Measurements from ENCODE around the gene SLC6A6. TPM values are rescaled to one million over a fixed set of nuclear protein-coding genes. Genes with fewer than 3 reads are reported as not detected.

The SLC6A6 gene
- total RNA-seq, 1 experiment from 2014 or later, result 211 TPM

DNA sequence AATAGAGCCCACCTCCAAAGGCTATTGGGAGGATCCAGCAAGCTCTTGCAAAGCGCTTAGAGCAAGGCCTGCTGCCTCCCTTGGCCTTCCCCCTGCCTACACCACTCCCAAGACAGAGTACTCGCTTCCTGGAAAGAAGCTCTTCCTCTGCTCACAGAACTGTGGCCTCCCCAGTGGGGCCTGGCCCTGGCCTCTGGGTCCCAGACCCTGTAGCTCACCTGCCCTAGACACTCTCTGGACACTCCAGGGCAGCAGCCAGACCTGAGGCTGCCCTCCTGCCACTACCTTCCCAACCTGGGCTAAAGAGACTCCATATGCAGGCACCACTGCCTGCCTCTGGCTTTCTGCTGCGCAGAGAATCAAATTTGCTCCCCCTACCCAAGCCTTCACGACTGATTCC lies 87.8 kb downstream of the SLC6A6 start (continued):
- TF ChIP-seq, protein P1, sequence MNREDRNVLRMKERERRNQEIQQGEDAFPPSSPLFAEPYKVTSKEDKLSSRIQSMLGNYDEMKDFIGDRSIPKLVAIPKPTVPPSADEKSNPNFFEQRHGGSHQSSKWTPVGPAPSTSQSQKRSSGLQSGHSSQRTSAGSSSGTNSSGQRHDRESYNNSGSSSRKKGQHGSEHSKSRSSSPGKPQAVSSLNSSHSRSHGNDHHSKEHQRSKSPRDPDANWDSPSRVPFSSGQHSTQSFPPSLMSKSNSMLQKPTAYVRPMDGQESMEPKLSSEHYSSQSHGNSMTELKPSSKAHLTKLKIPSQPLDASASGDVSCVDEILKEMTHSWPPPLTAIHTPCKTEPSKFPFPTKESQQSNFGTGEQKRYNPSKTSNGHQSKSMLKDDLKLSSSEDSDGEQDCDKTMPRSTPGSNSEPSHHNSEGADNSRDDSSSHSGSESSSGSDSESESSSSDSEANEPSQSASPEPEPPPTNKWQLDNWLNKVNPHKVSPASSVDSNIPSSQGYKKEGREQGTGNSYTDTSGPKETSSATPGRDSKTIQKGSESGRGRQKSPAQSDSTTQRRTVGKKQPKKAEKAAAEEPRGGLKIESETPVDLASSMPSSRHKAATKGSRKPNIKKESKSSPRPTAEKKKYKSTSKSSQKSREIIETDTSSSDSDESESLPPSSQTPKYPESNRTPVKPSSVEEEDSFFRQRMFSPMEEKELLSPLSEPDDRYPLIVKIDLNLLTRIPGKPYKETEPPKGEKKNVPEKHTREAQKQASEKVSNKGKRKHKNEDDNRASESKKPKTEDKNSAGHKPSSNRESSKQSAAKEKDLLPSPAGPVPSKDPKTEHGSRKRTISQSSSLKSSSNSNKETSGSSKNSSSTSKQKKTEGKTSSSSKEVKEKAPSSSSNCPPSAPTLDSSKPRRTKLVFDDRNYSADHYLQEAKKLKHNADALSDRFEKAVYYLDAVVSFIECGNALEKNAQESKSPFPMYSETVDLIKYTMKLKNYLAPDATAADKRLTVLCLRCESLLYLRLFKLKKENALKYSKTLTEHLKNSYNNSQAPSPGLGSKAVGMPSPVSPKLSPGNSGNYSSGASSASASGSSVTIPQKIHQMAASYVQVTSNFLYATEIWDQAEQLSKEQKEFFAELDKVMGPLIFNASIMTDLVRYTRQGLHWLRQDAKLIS (CRISPR knock-in tag; IDR thresholded peaks at IDR 0.05; ENCODE audit: borderline replicate concordance), result no peak

DNA sequence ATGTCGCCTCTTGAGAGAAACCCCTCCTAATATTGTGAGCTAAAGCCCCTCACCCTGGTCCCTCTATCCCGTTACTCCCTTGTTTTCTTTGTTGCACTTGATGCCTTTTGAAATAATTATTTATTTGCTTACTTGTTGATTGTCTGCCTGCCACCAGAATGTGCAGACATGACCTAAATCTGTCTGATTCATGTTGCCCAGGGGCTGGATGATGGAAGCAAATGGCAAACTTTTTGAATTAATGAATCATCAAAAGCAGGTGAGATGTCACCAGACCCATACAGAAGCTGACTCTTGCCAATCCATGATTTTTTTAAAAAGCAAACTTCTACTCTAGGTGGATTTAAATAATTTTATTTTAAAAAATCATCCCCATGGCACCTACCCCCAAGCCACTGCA lies 88.4 kb downstream of the SLC6A6 start:
- POLR2A ChIA-PET, result no interaction called here
- Mint-ChIP-seq H3K27ac (no peak overlapping the region; the same call in 1 of the 2 replicates), H3K9me3 (no peaks in the 10 kb centered on the region), H3K36me3 (peaks cover 13% of the 10 kb centered on the region), H3K27me3 (ENCODE audit: low read depth) (no peaks in the 10 kb centered on the region), H3K4me1 (no peaks in the 10 kb centered on the region), H3K4me3 (no peak overlapping the region)
- ATAC-seq, result no peak
- CTCF ChIA-PET, result interaction anchor here (1.1 to 1.5 kb wide), 2 partner anchors 19 to 287 kb away, joined by 3 to 7 read pairs; no protein-coding TSS in a partner anchor
- TF ChIP-seq, protein P2, sequence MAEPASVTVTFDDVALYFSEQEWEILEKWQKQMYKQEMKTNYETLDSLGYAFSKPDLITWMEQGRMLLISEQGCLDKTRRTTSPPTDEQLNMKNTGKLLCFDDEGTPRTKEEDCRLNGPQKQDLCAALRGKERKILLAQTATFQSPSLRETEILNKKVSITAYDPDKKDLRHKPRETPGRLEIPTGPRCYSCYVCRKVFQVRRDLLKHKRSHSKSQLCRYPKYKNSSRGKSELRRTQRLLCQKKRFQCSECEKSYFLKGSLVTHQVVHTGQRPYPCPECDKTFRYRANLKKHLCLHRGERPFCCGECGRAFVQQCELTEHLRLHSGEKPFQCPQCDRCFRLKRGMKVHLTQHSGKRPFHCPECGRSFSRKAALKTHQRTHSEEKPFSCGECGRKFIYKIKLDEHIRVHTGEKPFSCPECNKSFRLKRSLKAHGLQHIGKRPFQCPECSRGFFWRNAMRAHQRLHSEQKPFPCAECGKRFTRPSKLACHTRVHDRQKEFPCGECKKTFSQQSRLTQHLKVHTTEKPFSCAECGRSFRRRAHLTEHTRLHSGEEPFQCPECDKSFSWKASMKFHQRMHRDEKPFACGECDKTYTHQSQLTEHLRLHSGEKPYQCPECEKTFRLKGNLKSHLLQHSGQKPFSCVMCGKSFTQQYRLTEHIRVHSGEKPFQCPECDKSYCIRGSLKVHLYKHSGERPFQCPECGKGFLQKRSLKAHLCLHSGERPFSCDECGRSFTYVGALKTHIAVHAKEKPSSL (CRISPR knock-in tag; conservative IDR thresholded peaks at IDR 0.05), result no peak
- TF ChIP-seq TEAD1 (CRISPR knock-in tag; IDR thresholded peaks at IDR 0.05), result no peak
- TF ChIP-seq SMAD3 (CRISPR knock-in tag; IDR thresholded peaks at IDR 0.05; ENCODE audit: borderline replicate concordance), result no peak
- TF ChIP-seq RORB (CRISPR knock-in tag; IDR thresholded peaks at IDR 0.05), result no peak
- TF ChIP-seq MXD4 (CRISPR knock-in tag; IDR thresholded peaks at IDR 0.05; ENCODE audit: borderline replicate concordance), result no peak
- TF ChIP-seq, protein P3, sequence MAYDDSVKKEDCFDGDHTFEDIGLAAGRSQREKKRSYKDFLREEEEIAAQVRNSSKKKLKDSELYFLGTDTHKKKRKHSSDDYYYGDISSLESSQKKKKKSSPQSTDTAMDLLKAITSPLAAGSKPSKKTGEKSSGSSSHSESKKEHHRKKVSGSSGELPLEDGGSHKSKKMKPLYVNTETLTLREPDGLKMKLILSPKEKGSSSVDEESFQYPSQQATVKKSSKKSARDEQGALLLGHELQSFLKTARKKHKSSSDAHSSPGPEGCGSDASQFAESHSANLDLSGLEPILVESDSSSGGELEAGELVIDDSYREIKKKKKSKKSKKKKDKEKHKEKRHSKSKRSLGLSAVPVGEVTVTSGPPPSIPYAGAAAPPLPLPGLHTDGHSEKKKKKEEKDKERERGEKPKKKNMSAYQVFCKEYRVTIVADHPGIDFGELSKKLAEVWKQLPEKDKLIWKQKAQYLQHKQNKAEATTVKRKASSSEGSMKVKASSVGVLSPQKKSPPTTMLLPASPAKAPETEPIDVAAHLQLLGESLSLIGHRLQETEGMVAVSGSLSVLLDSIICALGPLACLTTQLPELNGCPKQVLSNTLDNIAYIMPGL (CRISPR knock-in tag; IDR thresholded peaks at IDR 0.05), result no peak
- TF ChIP-seq, protein P4, sequence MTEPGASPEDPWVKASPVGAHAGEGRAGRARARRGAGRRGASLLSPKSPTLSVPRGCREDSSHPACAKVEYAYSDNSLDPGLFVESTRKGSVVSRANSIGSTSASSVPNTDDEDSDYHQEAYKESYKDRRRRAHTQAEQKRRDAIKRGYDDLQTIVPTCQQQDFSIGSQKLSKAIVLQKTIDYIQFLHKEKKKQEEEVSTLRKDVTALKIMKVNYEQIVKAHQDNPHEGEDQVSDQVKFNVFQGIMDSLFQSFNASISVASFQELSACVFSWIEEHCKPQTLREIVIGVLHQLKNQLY (CRISPR knock-in tag; IDR thresholded peaks at IDR 0.05), result no peak
- TF ChIP-seq GRHL2 (CRISPR knock-in tag; IDR thresholded peaks at IDR 0.05; ENCODE audit: insufficient replicate concordance, severe bottlenecking), result no peak
- TF ChIP-seq, protein P5, sequence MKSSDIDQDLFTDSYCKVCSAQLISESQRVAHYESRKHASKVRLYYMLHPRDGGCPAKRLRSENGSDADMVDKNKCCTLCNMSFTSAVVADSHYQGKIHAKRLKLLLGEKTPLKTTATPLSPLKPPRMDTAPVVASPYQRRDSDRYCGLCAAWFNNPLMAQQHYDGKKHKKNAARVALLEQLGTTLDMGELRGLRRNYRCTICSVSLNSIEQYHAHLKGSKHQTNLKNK (CRISPR knock-in tag; IDR thresholded peaks at IDR 0.05), result no peak
- no peak for TF ChIP-seq NFYB (CRISPR knock-in tag; conservative IDR thresholded peaks at IDR 0.05; ENCODE audit: low read depth)
- no peak for TF ChIP-seq ATF1 (CRISPR knock-in tag; IDR thresholded peaks at IDR 0.05)
- TF ChIP-seq HMGA2 (CRISPR knock-in tag; IDR thresholded peaks at IDR 0.05), result no peak
- no peak for TF ChIP-seq NFATC4 (CRISPR knock-in tag; IDR thresholded peaks at IDR 0.05)
- no peak for TF ChIP-seq CREB1 (CRISPR knock-in tag; IDR thresholded peaks at IDR 0.05)
- no peak for TF ChIP-seq ZNF263 (CRISPR knock-in tag; IDR thresholded peaks at IDR 0.05; ENCODE audit: low read depth)
- TF ChIP-seq RELA (CRISPR knock-in tag; IDR thresholded peaks at IDR 0.05; ENCODE audit: borderline replicate concordance), result no peak
- no peak for DNase-seq (ENCODE audit: low spot score)
